Ovary (tissue), 9 donors: ENCODE measurements around the gene CAPZB. TPM values are rescaled to one million over a fixed set of nuclear protein-coding genes. Genes with fewer than 3 reads are reported as not detected.

ENCODE experiments used
- DNase-seq, 5 donors: peaks; one replicate each; pipeline ENCODE4 v3.0.0-alpha.2; 2019 to 2020
- H3K27ac ChIP-seq, 2 donors: fragments of 200-600 bp; one replicate each; pipeline versions ENCODE4 v1.5.1 to v1.8.0; 2019 to 2022
- H3K27me3 ChIP-seq: fragments of 200-600 bp; one replicate; pipeline ENCODE4 v1.8.0; 2022
- H3K36me3 ChIP-seq: fragments of 200-600 bp; sonication (generic); one replicate; pipeline ENCODE4 v1.5.1; 2019
- H3K4me1 ChIP-seq: one replicate; pipeline ENCODE4 v1.8.1; 2013; ENCODE audit warnings: mild to moderate bottlenecking, moderate library complexity; ENCODE audit not compliant: insufficient read depth
- H3K4me3 ChIP-seq: fragments of 200-600 bp; sonication (generic); one replicate; pipeline ENCODE4 v1.5.1; 2017
- H3K9me3 ChIP-seq, 2 donors: fragments of 200-600 bp in 1 of 2; sonication (generic) in 1 of 2; one replicate each; pipeline versions ENCODE4 v1.5.1 to v1.8.1; 2013 to 2019; ENCODE audit warnings: mild to moderate bottlenecking in 1 of 2, moderate library complexity in 1 of 2
- EP300 ChIP-seq: sonication (generic); formaldehyde crosslinking; IDR thresholded peaks from one replicate; pipeline ENCODE4 v1.6.1; 2017; ENCODE audit warnings: antibody characterized with exemption
- POLR2A ChIP-seq: fragments of 450-650 bp; IDR thresholded peaks from one replicate; pipeline ENCODE4 v1.6.1; 2017; ENCODE audit warnings: antibody characterized with exemption, mild to moderate bottlenecking, moderate library complexity
- WGBS, 3 donors: extraction: QIAGEN DNeasy Blood & Tissue Kit in 1 of 3; methylation state at CpG; one replicate each; pipeline versions ENCODE4 v1.1.5 to v1.1.7; 2013 to 2017; 5-methylcytosine and 5-hydroxymethylcytosine counted together
- intact Hi-C, 4 donors: fragments of 100-400 bp; cut with DNase I; formaldehyde crosslinking; loops; one replicate each; pipeline versions ENCODE4 v1.11.0 to v1.15.1; 2022 to 2023
- polyA plus RNA-seq, 2 donors: library from polyadenylated mRNA; stranded (reverse); fragments of 200-250 nt in 1 of 2; fragments of 350-450 nt in 1 of 2; fragmentation: Illumina TruSeq in 1 of 2; extraction: RNeasy Lipid Tissue Mini Kit (QIAGEN cat#74804) in 1 of 2; gene quantifications; one replicate each; pipeline ENCODE4 v1.2.3, GENCODE V29; 2013 to 2014
- total RNA-seq, 7 donors: library from RNA; depleted of rRNA in 2 of 7; stranded (reverse); fragments of >200 nt in 2 of 7; fragmentation: NEBNext Ultra II Directional in 3 of 7; extraction: Animal tissue kit (Norgen Biotek cat#: 25700) in 3 of 7; gene quantifications; one replicate each; pipeline versions ENCODE4 v1.1.0 to v1.2.4, GENCODE V29; 2016 to 2023
- TF ChIP-seq, protein P1 (sequence below), 3 donors: fragments of 450-650 bp in 2 of 3; fragments of 200-600 bp in 1 of 3; IDR thresholded peaks; one replicate each; pipeline versions ENCODE4 v1.5.1 to v1.8.0; 2016 to 2022; ENCODE audit warnings: antibody characterized with exemption in 3 of 3, mild to moderate bottlenecking in 1 of 3
- donor health status: DM: no; HTN: no; CAD: no; lungs with moderate emphysema.
- donor health status: DM: no; HTN: no; CAD: no.
- donor health status: Bipolar disorder and iron deficiency.
- donor health status: DM: yes; HTN: yes; CAD: no.
- donor health status: DM: no; HTN: no; CAD: no.
- donor health status: DM: yes; HTN: yes; CAD: no.

Gene CAPZB
- total and polyA plus RNA-seq, 9 donors = 85.0 to 391 (median 258) TPM

DNA sequence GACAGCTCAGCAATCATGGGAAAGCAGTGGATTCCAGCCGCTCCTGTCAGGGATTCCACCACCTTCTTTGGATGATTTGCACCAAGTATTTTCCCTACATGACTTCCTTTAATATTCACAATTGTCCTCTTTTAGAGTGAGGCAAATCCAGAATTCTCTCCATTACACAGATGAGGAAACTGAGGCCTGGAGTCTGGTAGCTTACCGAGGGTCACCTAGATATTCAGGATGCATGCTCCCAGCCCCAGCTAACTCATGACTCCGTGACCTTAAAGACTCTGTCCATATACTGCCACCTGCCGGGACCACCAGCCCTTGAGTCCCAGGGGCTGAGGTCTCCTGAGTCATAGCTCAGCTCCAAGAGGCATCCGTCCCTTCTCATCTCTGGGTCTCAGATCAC, 80.6 kb downstream of the CAPZB start:
- intact Hi-C loops = loop anchor here in 1 of 4 donors (5.0 kb wide), 1 partner anchor 103 kb away; no protein-coding TSS in a partner anchor
- 80 to 92% (median 91%) methylated on average over 5 of the region's 5 CpGs for WGBS, 3 donors
- TF ChIP-seq POLR2A = no peak
- no peak for TF ChIP-seq EP300
- TF ChIP-seq, protein P1, sequence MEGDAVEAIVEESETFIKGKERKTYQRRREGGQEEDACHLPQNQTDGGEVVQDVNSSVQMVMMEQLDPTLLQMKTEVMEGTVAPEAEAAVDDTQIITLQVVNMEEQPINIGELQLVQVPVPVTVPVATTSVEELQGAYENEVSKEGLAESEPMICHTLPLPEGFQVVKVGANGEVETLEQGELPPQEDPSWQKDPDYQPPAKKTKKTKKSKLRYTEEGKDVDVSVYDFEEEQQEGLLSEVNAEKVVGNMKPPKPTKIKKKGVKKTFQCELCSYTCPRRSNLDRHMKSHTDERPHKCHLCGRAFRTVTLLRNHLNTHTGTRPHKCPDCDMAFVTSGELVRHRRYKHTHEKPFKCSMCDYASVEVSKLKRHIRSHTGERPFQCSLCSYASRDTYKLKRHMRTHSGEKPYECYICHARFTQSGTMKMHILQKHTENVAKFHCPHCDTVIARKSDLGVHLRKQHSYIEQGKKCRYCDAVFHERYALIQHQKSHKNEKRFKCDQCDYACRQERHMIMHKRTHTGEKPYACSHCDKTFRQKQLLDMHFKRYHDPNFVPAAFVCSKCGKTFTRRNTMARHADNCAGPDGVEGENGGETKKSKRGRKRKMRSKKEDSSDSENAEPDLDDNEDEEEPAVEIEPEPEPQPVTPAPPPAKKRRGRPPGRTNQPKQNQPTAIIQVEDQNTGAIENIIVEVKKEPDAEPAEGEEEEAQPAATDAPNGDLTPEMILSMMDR (IDR thresholded peaks at IDR 0.05) = no peak
- Histone ChIP-seq H3K27me3 (no peaks in the 10 kb centered on the region), H3K36me3 (no peaks in the 10 kb centered on the region), H3K9me3 (no peaks in the 10 kb centered on the region), H3K4me1 (peaks cover 45% of the 10 kb centered on the region), H3K4me3 (no peak overlapping the region), H3K27ac (no peak overlapping the region)
- no peak for DNase-seq

DNA sequence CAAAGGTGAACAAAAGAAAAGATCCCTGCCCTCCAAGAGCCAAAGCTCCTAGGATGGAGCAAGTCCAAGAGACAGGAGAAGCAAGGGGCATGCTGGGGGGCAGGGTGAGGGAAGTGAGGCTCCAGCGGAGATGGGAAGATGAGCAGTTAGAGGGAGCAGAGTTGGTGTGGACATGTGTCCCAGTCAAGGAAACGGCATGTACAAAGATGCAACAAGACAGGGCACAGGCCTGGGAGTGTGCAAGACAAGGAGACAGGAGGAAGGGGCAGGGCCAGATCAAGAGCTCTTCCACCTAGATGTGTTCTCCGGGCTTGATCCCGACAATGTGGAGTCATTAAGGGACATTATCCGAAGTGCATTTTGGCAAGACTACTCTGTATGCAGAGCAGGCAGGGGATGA, 82.1 kb downstream of the CAPZB start:
- DNase-seq = no peak
- H3K4me3 ChIP-seq = no peak overlapping the region
- no peaks in the 10 kb centered on the region for H3K9me3 ChIP-seq
- 81 to 85% (median 82%) methylated on average over 5 of the region's 5 CpGs for WGBS, 3 donors
- intact Hi-C loops = loop anchor here in 1 of 4 donors (5.0 kb wide), 1 partner anchor 104 kb away; no protein-coding TSS in a partner anchor
- no peaks in the 10 kb centered on the region for H3K36me3 ChIP-seq
- no peak overlapping the region for H3K27ac ChIP-seq
- TF ChIP-seq, protein P1 (IDR thresholded peaks at IDR 0.05) = no peak
- no peak for TF ChIP-seq POLR2A
- no peak for TF ChIP-seq EP300
- H3K4me1 ChIP-seq = peaks cover 54% of the 10 kb centered on the region
- H3K27me3 ChIP-seq = no peaks in the 10 kb centered on the region

DNA sequence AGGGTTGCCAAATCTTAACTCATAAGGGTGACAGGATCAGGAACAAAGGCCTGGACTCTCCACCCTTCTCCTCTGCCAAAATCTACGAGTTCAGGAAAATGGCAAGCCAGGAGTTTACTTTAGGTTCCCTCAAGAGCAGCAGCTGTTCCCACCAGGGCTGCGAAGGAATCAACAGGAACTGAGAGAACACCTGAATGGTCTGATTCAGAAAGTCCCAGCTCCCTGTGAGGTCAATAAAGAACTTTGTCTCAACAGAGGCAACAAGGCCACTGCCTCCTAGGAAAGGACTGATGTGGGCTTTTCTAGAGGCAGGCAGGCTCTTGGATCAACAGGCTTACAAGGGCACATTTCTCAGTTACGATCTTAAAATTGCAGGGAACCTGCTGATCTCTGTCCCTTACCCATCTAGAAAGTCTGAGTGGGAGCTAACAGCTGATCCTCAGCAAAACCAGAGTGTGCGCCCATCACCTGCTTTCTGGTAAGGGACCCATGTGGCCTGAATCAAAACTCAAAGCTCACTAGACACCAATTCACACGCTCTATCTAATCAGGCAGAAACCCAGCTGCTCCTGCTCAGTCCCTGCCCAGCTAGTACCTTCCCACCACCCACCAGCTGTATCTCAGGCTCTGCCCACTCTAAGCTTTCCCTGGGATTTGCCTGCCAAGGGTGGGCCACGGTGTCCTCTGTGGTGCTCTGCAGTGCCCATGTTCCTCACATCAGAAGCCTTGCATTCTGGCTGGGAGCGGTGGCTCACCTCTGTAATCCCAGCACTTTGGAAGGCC, 83.1 kb downstream of the CAPZB start:
- H3K9me3 ChIP-seq = no peaks in the 10 kb centered on the region
- intact Hi-C loops = loop anchor here in 1 of 4 donors (5.0 kb wide), 1 partner anchor 105 kb away; no protein-coding TSS in a partner anchor
- no peaks in the 10 kb centered on the region for H3K36me3 ChIP-seq
- peaks cover 55% of the 10 kb centered on the region for H3K4me1 ChIP-seq
- 44 to 58% (median 51%) methylated on average over 7 of the region's 7 CpGs for WGBS, 3 donors
- H3K27ac ChIP-seq = peak overlapping the region; percentile 18 to 77
- H3K27me3 ChIP-seq = no peaks in the 10 kb centered on the region
- no peak for TF ChIP-seq POLR2A
- TF ChIP-seq, protein P1 (IDR thresholded peaks at IDR 0.05) = no peak
- no peak for TF ChIP-seq EP300
- no peak overlapping the region for H3K4me3 ChIP-seq
- DNase-seq = no peak

DNA sequence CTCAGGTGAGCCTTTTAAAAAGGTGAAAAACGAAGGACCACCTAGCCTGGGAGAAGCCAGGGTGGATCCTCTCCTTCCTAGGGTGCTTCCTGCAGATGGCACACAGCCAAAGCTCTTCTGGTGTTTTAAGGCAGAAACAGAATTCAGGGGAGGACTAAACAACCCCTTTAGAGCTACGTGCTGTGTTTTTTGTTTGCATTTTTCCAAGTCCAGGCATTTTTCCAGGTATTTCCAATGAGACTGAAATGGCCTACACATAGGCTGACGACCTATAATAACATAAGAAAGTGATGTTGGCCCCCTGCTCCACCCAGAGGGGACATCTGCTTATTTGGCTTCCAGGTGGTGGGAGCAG, 83.8 kb downstream of the CAPZB start:
- no peaks in the 10 kb centered on the region for H3K36me3 ChIP-seq
- TF ChIP-seq POLR2A = no peak
- TF ChIP-seq EP300 = no peak
- TF ChIP-seq, protein P1 (IDR thresholded peaks at IDR 0.05) = no peak
- H3K27ac ChIP-seq = peak overlapping the region in 1 of 2 donors; percentile 77
- DNase-seq = peak in 1 of 5 donors; percentile 62
- no peaks in the 10 kb centered on the region for H3K27me3 ChIP-seq
- 10 to 14% (median 11%) methylated on average over 3 of the region's 3 CpGs for WGBS, 3 donors
- no peak overlapping the region for H3K4me3 ChIP-seq
- intact Hi-C loops = loop anchor here in 1 of 4 donors (5.0 kb wide), 1 partner anchor 106 kb away; no protein-coding TSS in a partner anchor
- H3K9me3 ChIP-seq = no peaks in the 10 kb centered on the region
- H3K4me1 ChIP-seq = peaks cover 54% of the 10 kb centered on the region
